Stimulated activated CD4-positive, alpha-beta T cell treated with anti-CD3 and anti-CD28 coated beads, Interleukin-4, amount 100 ng/mL, for 4 hours (primary cell): ENCODE results near the gene KRTAP4-11.
"Not testable (repeated sequence)": the region's sequence is repeated elsewhere in the genome, so short reads cannot be mapped to it uniquely, and the experiment has no call there.

Source experiments
- DNase-seq, 2 experiments: peaks; one replicate each; pipeline ENCODE4 v3.0.0-alpha.2; 2020

Gene KRTAP4-11

GRCh38 chr17:41123292-41123990, 5.3 kb upstream of the KRTAP4-11 start:
- DNase-seq = not testable (repeated sequence)

GRCh38 chr17:41121742-41122141, 3.6 kb upstream of the KRTAP4-11 start:
- no peak for DNase-seq

- DNase-seq = not testable (repeated sequence)
These were observed 1.8 kb upstream of the KRTAP4-11 start for GRCh38 chr17:41119696-41120690.

- no peak for DNase-seq
These were observed 548 bp upstream of the KRTAP4-11 start for GRCh38 chr17:41118721-41119120.

GRCh38 chr17:41116297-41116696, 1.9 kb downstream of the KRTAP4-11 start:
- DNase-seq = no peak

GRCh38 chr17:41111151-41111885, 6.9 kb downstream of the KRTAP4-11 start:
- DNase-seq = no peak

- not testable (repeated sequence) for DNase-seq
These were observed 9.3 kb downstream of the KRTAP4-11 start for GRCh38 chr17:41108728-41109386.

GRCh38 chr17:41107941-41108450, 10.2 kb downstream of the KRTAP4-11 start:
- DNase-seq = no peak

- DNase-seq = not testable (repeated sequence)
These were observed 12.8 kb downstream of the KRTAP4-11 start, which contains the start of gene KRTAP4-9 for GRCh38 chr17:41105347-41105746. TSS of gene KRTAP4-9 (plus strand) at chr17:41105389. CDS start at chr17:41105389, 0 bp downstream.

GRCh38 chr17:41104386-41105038, 13.7 kb downstream of the KRTAP4-11 start:
- not testable (repeated sequence) for DNase-seq

GRCh38 chr17:41103896-41104295, 14.3 kb downstream of the KRTAP4-11 start:
- no peak for DNase-seq

- no peak for DNase-seq
These were observed 16.4 kb downstream of the KRTAP4-11 start, which contains the start of gene KRTAP4-16 for GRCh38 chr17:41101586-41102259. TSS of gene KRTAP4-16 (minus strand) at chr17:41102209. CDS start at chr17:41102209, 0 bp downstream.

- DNase-seq = not testable (repeated sequence)
These were observed 18.3 kb downstream of the KRTAP4-11 start for GRCh38 chr17:41099682-41100480.

- no peak for DNase-seq
These were observed 19.7 kb downstream of the KRTAP4-11 start for GRCh38 chr17:41098481-41098880.

- no peak for DNase-seq
These were observed 20.1 kb downstream of the KRTAP4-11 start, which contains the start of gene KRTAP4-8 for GRCh38 chr17:41098042-41098441. TSS of gene KRTAP4-8 (minus strand) at chr17:41098142. CDS start at chr17:41098084, 58 bp downstream.

GRCh38 chr17:41096055-41096454, 22.1 kb downstream of the KRTAP4-11 start:
- DNase-seq = no peak

GRCh38 chr17:41088760-41089352, 29.3 kb downstream of the KRTAP4-11 start:
- not testable (repeated sequence) for DNase-seq

- not testable (repeated sequence) for DNase-seq
These were observed 33.9 kb downstream of the KRTAP4-11 start, which contains the start of gene KRTAP4-7 for GRCh38 chr17:41084100-41084856. TSS of gene KRTAP4-7 (plus strand) at chr17:41084150. CDS start at chr17:41084207, 57 bp downstream.
